ENCODE data around the gene ANKUB1.
"Not testable (repeated sequence)": the region's sequence is repeated elsewhere in the genome, so short reads cannot be mapped to it uniquely, and the experiment has no call there.

The ANKUB1 gene
- 0 to 0.06 (median 0) reads per million in 9 experiments for total RNA-seq

DNA sequence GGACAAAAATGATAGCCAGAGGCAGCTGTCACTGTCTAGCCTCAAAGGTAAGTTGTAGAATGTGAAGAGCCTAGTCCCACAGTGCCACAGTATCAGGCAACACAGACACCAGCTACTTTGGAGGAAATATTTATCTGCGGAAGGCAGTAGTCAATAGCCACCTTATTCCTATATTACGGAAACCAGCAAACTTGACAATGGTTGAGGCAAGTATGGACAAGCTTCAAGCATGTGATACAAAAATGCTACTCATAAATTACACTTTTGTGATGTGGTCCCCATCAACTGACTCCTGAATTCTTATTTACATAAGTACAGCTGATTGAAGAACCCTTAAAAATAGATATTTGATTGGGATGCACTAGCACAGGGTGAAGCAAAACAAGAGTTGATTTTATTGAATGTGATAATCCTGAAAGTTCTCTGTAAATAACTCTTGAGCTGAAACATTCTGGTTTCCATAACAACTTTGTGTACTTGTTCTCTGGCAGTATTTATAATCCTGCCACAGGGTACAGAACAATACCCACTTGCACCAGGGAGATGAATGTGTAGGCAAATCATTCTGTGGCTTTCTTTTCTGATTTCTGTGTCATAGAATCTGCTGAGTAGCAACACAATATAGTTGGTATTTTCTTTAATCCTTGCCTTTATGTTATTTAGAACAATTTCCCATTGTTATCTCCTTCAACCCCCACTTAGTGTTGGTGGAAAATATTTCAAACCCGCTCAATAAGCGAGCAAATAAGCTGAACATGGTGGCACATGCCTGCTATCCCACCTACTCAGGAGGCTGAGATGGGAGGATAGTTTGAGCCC is at the start of gene ANKUB1:
Gene ANKUB1 (minus strand): TSS at position 103 of the 819 bp plus-strand sequence. CDS start 188 bp downstream, outside the sequence.
- H3K4me3 Mint-ChIP-seq, result no peak within 1 kb of the TSS
- no peaks in the 10 kb centered on the region for H3K9me3 Mint-ChIP-seq
- DNase-seq (no peak), ATAC-seq (replicated peaks) (no peak)
- peaks cover 31 to 40% of the 10 kb centered on the region in 2 donors for H3K27me3 Mint-ChIP-seq
- H3K27ac Mint-ChIP-seq, result no peak within 1 kb of the TSS
- no peaks in the 10 kb centered on the region for H3K4me1 Mint-ChIP-seq (ENCODE audit: low read depth in 2 of 2)
- H3K36me3 Mint-ChIP-seq (ENCODE audit: insufficient read depth), result no peaks in the 10 kb centered on the region

DNA sequence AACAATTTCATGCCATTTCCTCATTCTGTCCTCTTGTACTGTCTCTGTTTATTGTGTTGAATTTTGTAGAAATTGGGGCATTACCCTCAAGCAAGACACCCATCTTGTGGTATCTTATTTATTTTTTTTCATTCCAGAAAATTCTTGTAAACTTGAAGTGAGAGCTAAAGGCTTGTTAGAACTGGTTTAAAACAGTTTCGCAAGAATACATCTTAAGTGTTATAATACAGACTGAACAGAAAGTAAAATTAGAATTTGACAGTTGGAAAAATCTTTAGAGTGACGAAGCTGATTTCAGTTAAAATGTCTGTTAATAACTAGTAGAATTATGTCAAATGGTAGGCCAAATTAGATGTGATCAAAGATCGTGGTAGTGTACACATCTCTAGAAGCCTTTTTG is 47.5 kb upstream of the ANKUB1 start:
- peaks cover 28 to 36% of the 10 kb centered on the region in 2 donors for H3K4me1 Mint-ChIP-seq (ENCODE audit: low read depth in 2 of 2)
- H3K4me3 Mint-ChIP-seq, result no peak overlapping the region
- no peak for DNase-seq
- no peaks in the 10 kb centered on the region for H3K27me3 Mint-ChIP-seq
- peaks cover 3 to 7% of the 10 kb centered on the region in 2 donors for H3K9me3 Mint-ChIP-seq
- H3K27ac Mint-ChIP-seq, result no peak overlapping the region
- no peaks in the 10 kb centered on the region for H3K36me3 Mint-ChIP-seq (ENCODE audit: insufficient read depth)
- ATAC-seq (replicated peaks), result no peak

- DNase-seq; ATAC-seq (replicated peaks); H3K4me3 Mint-ChIP-seq; H3K27me3 Mint-ChIP-seq; H3K36me3 Mint-ChIP-seq (ENCODE audit: insufficient read depth); H3K27ac Mint-ChIP-seq: not testable (repeated sequence)
- Mint-ChIP-seq H3K9me3 (peaks cover 3 to 11% of the 10 kb centered on the region in 2 donors), H3K4me1 (ENCODE audit: low read depth in 2 of 2) (peaks cover 25 to 32% of the 10 kb centered on the region in 2 donors)
These were observed 47.1 kb upstream of the ANKUB1 start for GRCh38 chr3:149839469-149839868.

GRCh38 chr3:149838491-149838890 is 46.1 kb upstream of the ANKUB1 start:
- not testable (repeated sequence) for H3K27me3 Mint-ChIP-seq; ATAC-seq (replicated peaks); H3K36me3 Mint-ChIP-seq (ENCODE audit: insufficient read depth); DNase-seq; H3K27ac Mint-ChIP-seq; H3K4me3 Mint-ChIP-seq
- H3K4me1 Mint-ChIP-seq (ENCODE audit: low read depth in 2 of 2), result peaks cover 22 to 25% of the 10 kb centered on the region in 2 donors
- H3K9me3 Mint-ChIP-seq, result peaks cover 3 to 13% of the 10 kb centered on the region in 2 donors

DNA sequence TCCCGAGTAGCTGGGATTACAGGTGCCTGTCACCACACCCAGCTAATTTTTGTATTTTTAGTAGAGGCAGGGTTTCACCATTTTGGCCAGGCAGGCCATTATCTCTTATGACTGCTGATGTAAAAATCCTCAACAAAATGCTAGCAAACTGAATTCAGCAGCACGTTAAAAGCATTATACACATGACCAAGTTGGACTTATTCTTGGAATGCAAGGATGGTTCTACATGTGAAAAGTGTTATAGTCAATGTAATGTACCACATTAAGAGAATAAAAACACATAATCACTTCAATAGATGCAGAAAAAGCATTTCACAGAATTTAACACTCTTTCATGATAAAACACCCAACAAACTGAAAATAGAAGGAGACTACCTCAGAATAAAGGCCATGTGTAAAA is 40.9 kb upstream of the ANKUB1 start:
- Mint-ChIP-seq H3K9me3 (peaks cover 3 to 13% of the 10 kb centered on the region in 2 donors), H3K27ac (no peak overlapping the region), H3K36me3 (ENCODE audit: insufficient read depth) (no peaks in the 10 kb centered on the region), H3K4me1 (ENCODE audit: low read depth in 2 of 2) (peaks cover 2 to 11% of the 10 kb centered on the region in 2 donors), H3K27me3 (no peaks in the 10 kb centered on the region), H3K4me3 (no peak overlapping the region)
- DNase-seq, result no peak
- ATAC-seq (replicated peaks), result no peak

DNA sequence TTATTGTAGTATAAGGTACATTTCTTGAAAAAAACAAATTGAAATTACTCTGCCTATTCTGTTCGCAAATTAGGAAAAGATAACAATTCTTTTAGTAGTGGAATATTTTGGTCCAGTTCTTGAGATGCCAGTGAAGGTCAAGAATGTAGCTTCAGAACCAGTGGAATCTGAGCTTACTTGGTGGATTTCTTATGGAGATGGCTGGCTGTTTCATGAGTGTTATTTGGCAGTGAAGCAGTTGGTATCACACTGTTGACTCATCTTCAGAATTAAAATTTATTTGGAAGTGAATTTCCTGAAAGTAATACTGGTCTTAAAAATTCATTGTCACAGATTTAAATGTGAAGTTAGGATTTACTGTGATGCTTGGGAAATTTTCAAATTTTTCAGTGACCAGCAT is 39.7 kb upstream of the ANKUB1 start:
- H3K4me3 Mint-ChIP-seq, result no peak overlapping the region
- no peaks in the 10 kb centered on the region for H3K27me3 Mint-ChIP-seq
- peaks cover 0 to 6% of the 10 kb centered on the region in 2 donors for H3K9me3 Mint-ChIP-seq
- peaks cover 0 to 15% of the 10 kb centered on the region in 2 donors for H3K4me1 Mint-ChIP-seq (ENCODE audit: low read depth in 2 of 2)
- no peaks in the 10 kb centered on the region for H3K36me3 Mint-ChIP-seq (ENCODE audit: insufficient read depth)
- DNase-seq (no peak), ATAC-seq (replicated peaks) (no peak)
- no peak overlapping the region for H3K27ac Mint-ChIP-seq

GRCh38 chr3:149831321-149831720 is 39.0 kb upstream of the ANKUB1 start:
- Mint-ChIP-seq H3K36me3 (ENCODE audit: insufficient read depth) (no peaks in the 10 kb centered on the region), H3K9me3 (peaks cover 0 to 6% of the 10 kb centered on the region in 2 donors), H3K4me3 (no peak overlapping the region), H3K4me1 (ENCODE audit: low read depth in 2 of 2) (peaks cover under 1 to 13% of the 10 kb centered on the region in 2 donors), H3K27ac (no peak overlapping the region), H3K27me3 (no peaks in the 10 kb centered on the region)
- ATAC-seq (replicated peaks) (no peak), DNase-seq (no peak)

- Mint-ChIP-seq H3K4me3 (no peak overlapping the region), H3K27me3 (no peaks in the 10 kb centered on the region), H3K27ac (no peak overlapping the region), H3K4me1 (ENCODE audit: low read depth in 2 of 2) (peaks cover 5 to 17% of the 10 kb centered on the region in 2 donors), H3K9me3 (peaks cover 0 to 6% of the 10 kb centered on the region in 2 donors), H3K36me3 (ENCODE audit: insufficient read depth) (no peaks in the 10 kb centered on the region)
- ATAC-seq (replicated peaks) (no peak), DNase-seq (no peak)
These were observed 38.5 kb upstream of the ANKUB1 start for GRCh38 chr3:149830902-149831301.

- H3K27ac Mint-ChIP-seq; H3K27me3 Mint-ChIP-seq; DNase-seq; H3K36me3 Mint-ChIP-seq (ENCODE audit: insufficient read depth); H3K9me3 Mint-ChIP-seq; H3K4me3 Mint-ChIP-seq; ATAC-seq (replicated peaks): not testable (repeated sequence)
- peaks cover 8 to 24% of the 10 kb centered on the region in 2 donors for H3K4me1 Mint-ChIP-seq (ENCODE audit: low read depth in 2 of 2)
These were observed 37.3 kb upstream of the ANKUB1 start for GRCh38 chr3:149829631-149830030.

GRCh38 chr3:149828390-149828789 is 36.0 kb upstream of the ANKUB1 start:
- Mint-ChIP-seq H3K27ac (no peak overlapping the region), H3K9me3 (no peaks in the 10 kb centered on the region), H3K4me3 (no peak overlapping the region), H3K4me1 (ENCODE audit: low read depth in 2 of 2) (peaks cover 10 to 31% of the 10 kb centered on the region in 2 donors), H3K36me3 (ENCODE audit: insufficient read depth) (peaks cover 4% of the 10 kb centered on the region), H3K27me3 (no peaks in the 10 kb centered on the region)
- no peak for ATAC-seq (replicated peaks)
- DNase-seq, result no peak

DNA sequence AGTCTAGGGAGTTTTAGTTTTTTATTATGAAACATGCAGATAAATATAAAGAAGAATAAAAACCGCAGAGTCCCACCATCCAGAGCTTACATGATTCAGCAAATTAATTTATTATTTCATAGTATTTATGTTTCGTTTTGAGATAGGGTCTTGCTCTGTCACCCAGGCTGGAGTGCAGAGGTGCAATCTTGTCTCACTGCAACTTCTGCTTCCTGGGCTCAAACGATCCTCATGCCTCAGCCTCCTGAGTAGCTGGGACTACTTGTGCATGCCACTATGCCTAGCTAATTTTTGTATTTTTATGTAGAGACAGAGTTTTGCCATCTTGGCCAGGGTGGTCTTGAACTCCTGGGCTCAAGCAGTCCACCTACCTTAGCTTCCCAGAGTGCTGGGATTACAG is 34.3 kb upstream of the ANKUB1 start:
- Mint-ChIP-seq H3K27ac (peak overlapping the region in 1 of 2 donors; percentile 56), H3K9me3 (no peaks in the 10 kb centered on the region), H3K4me3 (no peak overlapping the region), H3K27me3 (no peaks in the 10 kb centered on the region), H3K4me1 (ENCODE audit: low read depth in 2 of 2) (peaks cover 17 to 47% of the 10 kb centered on the region in 2 donors), H3K36me3 (ENCODE audit: insufficient read depth) (peaks cover 4% of the 10 kb centered on the region)
- no peak for DNase-seq
- ATAC-seq (replicated peaks), result no peak

DNA sequence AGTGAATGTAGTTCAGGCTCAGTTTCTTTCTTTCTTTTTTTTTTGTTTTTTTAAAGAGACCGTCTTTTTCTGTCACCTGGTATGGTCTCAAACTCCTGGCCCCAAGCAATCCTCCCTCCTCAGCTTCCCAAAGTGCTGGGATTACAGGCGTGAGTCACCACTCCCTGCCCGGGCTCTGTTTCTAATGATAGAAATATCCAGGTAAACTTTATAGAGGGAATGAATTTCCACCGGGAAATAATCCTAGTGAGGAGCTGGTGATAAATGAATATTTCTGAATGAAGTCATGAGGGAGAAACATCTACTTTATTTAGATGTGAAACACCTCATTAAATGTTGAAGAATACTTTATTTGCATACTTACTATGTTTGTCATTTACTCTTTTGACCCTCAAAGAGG is 27.8 kb upstream of the ANKUB1 start:
- Mint-ChIP-seq H3K9me3 (no peaks in the 10 kb centered on the region), H3K4me1 (ENCODE audit: low read depth in 2 of 2) (peaks cover 45 to 69% of the 10 kb centered on the region in 2 donors), H3K27me3 (no peaks in the 10 kb centered on the region), H3K4me3 (no peak overlapping the region), H3K27ac (no peak overlapping the region), H3K36me3 (ENCODE audit: insufficient read depth) (peaks cover 4% of the 10 kb centered on the region)
- ATAC-seq (replicated peaks), result no peak
- DNase-seq, result no peak

DNA sequence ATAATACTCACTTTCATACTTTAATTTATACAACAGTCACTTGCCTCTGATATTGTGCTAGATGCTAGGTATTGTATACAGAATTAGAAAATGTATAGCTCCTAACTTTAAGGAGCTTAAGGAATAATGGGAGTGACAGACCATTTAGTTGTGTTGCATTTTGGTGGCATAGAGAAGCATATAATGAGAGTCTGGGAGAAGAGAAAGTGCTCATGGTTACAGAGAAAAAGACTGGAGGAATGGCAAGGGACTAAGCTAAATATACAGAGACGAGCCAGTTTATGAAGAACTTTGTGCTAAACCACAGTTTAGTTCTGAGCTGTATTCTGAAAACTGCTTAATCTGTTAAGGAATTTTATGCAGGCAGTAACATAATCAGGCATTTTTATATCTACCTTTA is 27.1 kb upstream of the ANKUB1 start:
- DNase-seq (no peak), ATAC-seq (replicated peaks) (no peak)
- H3K27me3 Mint-ChIP-seq, result no peaks in the 10 kb centered on the region
- peaks cover 50 to 76% of the 10 kb centered on the region in 2 donors for H3K4me1 Mint-ChIP-seq (ENCODE audit: low read depth in 2 of 2)
- no peak overlapping the region for H3K27ac Mint-ChIP-seq
- H3K4me3 Mint-ChIP-seq, result no peak overlapping the region
- no peaks in the 10 kb centered on the region for H3K36me3 Mint-ChIP-seq (ENCODE audit: insufficient read depth)
- H3K9me3 Mint-ChIP-seq, result no peaks in the 10 kb centered on the region

GRCh38 chr3:149816986-149817385 is 24.6 kb upstream of the ANKUB1 start:
- ATAC-seq (replicated peaks) (no peak), DNase-seq (no peak)
- H3K27me3 Mint-ChIP-seq, result no peaks in the 10 kb centered on the region
- H3K4me3 Mint-ChIP-seq, result no peak overlapping the region
- H3K27ac Mint-ChIP-seq, result no peak overlapping the region
- peaks cover 59 to 72% of the 10 kb centered on the region in 2 donors for H3K4me1 Mint-ChIP-seq (ENCODE audit: low read depth in 2 of 2)
- peaks cover 11% of the 10 kb centered on the region for H3K36me3 Mint-ChIP-seq (ENCODE audit: insufficient read depth)
- H3K9me3 Mint-ChIP-seq, result no peaks in the 10 kb centered on the region
